ENCODE data around the gene MDM2.
"Not testable (repeated sequence)": the region's sequence is repeated elsewhere in the genome, so short reads cannot be mapped to it uniquely, and the experiment has no call there.

The MDM2 gene

GRCh38 chr12:68785823-68786222 is 22.2 kb upstream of the MDM2 start:
- DNase-seq (ENCODE audit: low read depth in 1 of 2, low spot score in 1 of 2): no peak

DNA sequence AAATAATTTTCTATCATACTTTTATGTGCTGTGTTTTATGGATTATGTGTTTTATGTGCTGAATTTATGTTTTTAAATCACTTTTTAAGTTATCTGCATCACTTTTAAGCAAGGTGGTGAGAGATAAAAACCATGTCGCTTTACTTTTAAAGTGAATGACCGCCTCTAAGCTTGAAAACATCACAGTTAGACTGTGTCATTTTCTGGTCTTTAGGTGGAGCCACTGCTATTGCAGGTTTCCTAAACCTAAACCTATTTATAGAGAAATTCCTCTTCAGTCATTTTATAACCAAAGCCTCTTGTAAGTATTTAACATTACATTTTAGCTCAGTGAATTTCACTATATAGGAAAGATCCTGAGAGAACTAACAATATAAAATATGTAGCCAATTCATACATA is 21.0 kb upstream of the MDM2 start:
- no peak for DNase-seq (ENCODE audit: low read depth in 1 of 2, low spot score in 1 of 2)

DNA sequence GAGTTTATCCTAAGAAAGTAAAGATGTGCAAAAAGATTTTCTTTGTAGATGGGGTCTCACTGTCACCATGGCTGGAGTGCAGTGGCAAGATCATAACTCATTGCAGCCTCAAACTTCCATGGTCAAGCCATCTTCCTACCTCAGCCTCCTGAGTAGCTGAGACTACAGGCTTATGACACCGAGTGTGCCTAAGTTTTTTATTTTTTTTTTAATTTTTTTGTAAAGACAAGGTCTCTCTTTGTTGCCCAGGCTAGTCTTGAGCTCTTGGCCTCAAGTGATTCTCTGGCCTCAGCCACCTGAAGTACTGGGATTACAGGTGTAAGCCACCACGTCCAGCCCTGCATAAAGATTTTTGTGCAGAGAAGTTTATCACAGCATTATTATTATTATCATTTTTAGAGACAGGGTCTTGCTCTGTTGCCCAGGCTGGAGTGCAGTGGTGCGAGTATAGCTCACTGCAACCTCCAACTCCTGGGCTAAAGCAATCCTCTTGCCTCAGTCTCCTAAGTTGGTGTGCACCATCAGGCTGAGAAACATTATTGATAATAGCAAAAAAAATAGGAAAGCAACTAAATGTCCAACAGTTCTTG is 19.3 kb upstream of the MDM2 start:
- DNase-seq (ENCODE audit: low read depth in 1 of 2, low spot score in 1 of 2): no peak

GRCh38 chr12:68789144-68789878 is 18.7 kb upstream of the MDM2 start:
- no peak for DNase-seq (ENCODE audit: low read depth in 1 of 2, low spot score in 1 of 2)

DNA sequence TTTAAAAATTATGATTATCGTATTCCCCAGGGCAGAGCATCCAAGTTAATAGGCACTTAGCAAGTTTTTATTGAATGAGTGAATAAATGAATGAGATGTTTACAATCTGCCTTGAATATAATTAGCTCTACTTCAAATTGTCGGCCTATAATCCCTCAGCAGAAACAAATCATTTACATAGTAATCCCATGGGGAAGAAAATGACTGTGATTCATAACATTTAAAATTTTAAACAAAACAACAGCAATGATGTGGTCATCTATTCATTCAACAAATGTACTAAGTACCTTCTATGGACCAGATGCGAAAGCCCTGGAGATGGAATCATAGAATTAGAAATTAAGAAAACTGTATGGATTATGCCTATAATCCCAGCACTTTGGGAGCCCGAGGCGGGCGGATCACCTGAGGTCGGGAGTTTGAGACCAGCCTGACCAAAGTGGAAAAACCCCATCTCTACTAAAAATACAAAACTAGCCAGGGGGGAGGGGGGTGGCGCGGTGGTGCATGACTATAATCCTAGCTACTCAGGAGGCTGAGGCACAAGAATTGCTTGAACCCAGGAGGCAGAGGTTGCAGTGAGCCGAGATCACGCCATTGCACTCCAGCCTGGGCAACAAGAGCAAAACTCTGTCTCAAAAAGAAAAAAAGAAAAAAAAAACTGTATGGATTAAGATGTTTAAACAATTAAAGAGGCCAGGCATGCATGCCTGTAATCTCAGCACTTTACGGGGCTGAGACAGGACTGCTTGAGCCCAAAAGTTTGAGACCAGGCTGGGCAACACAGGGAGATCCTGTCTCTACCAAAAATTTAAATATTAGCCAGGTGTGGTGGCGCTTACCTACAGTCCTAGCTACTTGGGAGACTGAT is 17.7 kb upstream of the MDM2 start:
- DNase-seq (ENCODE audit: low read depth in 1 of 2, low spot score in 1 of 2): no peak

- DNase-seq (ENCODE audit: low read depth in 1 of 2, low spot score in 1 of 2): no peak
Observed at GRCh38 chr12:68790952-68791234, 17.1 kb upstream of the MDM2 start.

GRCh38 chr12:68791897-68792481 is 16.0 kb upstream of the MDM2 start:
- DNase-seq (ENCODE audit: low read depth in 1 of 2, low spot score in 1 of 2): no peak

DNA sequence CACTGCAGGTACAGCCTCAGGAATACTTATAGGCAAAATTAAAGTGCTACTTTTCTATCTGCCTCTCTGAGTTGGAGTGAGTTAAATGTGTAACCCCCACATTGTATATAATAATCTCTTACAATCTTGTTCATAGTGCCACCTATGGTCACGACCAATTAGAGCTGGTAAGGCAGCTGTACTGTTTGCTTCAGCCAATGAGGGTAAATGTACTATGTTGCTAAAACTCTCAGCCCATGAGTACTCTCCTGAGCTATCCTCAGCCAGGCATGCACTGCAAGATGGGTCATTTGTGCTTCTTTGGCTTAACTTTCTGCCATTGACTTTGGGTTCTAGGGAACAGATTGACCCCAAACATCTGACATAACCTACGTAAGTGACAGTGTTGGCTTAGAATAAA is 15.0 kb upstream of the MDM2 start:
- no peak for DNase-seq (ENCODE audit: low read depth in 1 of 2, low spot score in 1 of 2)

- DNase-seq (ENCODE audit: low read depth in 1 of 2, low spot score in 1 of 2): no peak
Observed at GRCh38 chr12:68793436-68793835, 14.5 kb upstream of the MDM2 start.

DNA sequence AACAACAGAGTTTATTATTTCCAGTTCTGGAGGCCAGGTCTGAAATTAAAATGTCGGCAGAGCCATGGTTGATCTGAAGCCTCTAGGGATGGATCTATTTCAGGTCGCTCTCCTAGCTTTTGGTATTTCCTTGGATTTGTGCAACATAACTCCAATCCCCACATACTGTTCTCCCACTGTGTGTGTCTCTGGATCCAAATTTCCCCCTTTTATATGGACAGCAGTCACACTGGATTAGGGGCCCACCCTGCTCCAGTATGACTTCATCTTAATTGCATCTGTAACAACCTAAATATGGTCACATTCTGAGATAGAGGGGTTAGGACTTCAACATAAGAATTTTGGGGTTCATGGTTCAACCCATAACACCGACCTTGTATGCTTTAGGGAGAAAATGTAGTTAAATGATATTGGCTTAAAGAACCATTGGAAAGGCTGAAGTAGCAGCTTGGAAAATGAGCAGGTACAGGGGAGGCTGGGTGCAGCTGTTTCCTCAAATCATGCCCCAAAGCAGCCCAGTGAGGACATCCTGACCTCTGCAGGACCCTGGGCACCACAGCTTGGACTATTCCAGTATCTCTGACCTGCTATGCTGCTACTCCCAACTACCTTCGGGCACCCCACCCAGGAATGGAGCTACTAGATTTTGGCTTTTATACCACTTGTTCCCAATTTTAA is 13.9 kb upstream of the MDM2 start:
- DNase-seq (ENCODE audit: low read depth in 1 of 2, low spot score in 1 of 2): no peak

DNA sequence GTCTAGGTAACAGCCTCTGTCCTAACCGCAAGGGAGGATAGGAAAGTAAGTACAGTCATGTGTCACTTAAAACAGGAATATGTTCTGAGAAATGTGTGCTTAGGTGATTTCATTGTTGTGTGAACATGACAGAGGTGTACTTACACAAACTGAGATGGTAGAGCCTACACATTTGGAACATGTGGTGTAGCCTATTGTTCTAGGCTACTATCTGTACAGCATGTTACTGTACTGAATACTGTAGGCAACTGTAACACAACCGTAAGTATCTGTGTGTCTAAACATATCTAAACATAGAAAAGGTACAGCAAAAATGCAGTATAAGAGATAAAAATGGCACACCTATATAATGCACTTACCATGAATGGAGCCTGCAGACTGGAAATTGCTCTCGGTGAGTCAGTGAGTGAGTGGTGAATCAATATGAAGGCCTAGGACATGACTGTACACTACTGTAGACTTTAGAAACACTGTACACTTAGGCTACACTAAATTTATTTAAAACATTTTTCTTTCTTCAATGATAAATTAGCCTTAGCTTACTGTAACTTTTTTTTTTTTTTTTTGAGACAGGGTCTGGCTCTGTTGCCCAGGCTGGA is 13.2 kb upstream of the MDM2 start:
- DNase-seq (ENCODE audit: low read depth in 1 of 2, low spot score in 1 of 2): no peak

- DNase-seq (ENCODE audit: low read depth in 1 of 2, low spot score in 1 of 2): no peak
Observed at GRCh38 chr12:68796399-68796798, 11.6 kb upstream of the MDM2 start.

DNA sequence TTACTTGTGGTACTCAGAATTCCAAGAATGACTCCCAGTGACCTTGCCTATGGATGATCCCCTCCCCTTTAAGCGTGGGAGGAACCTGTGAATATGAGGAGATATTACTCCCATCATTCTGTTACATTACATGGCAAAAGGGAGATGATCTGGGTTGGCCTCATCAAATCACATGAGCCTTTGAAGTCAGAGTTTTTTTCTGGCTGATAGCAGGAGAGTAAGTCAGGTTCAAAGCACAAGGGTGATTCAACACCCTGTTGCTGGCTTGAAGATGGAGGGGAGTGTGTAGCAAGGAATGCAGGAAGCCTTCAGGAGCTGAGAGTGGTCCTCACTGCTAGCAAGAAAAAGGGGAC is 9.1 kb upstream of the MDM2 start:
- no peak for DNase-seq (ENCODE audit: low read depth in 1 of 2, low spot score in 1 of 2)

DNA sequence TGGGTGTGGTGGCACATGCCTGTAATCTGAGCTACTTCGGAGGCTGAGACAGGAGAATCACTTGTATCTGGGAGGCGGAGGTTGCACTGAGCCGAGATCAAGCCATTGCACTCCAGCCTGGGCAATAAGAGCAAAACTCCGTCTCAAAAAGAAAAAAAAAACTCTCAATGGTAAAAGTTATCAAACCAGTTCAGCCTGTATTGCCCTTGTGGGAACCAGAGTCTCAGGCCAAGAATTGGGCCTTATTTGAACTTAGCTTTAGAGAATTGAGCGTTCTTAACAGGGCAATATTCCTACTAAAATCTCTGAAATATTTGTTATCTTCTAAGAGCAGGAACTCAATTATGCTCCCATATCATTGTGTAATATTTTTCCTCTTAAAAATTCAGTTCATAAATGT is 7.7 kb upstream of the MDM2 start:
- no peak for DNase-seq (ENCODE audit: low read depth in 1 of 2, low spot score in 1 of 2)

- not testable (repeated sequence) for DNase-seq (ENCODE audit: low read depth in 1 of 2, low spot score in 1 of 2)
Observed at GRCh38 chr12:68801124-68801523, 6.9 kb upstream of the MDM2 start.

DNA sequence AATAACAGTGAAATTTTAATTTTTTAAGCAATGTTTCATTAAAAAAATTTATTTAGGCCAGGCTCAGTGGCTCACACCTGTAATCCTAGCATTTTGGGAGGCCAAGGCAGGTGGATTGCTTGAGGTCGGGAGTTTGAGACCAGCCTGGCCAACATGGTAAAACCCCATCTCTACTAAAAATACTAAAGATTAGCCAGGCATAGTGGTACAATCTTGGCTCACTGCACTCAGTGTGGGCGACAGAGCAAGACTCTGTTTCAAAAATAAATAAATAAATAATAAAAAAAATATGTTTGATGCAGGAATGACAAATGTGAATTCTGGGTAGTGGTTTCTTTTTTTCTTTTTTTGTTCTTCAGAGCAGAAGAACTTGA is 5.6 kb upstream of the MDM2 start:
- DNase-seq (ENCODE audit: low read depth in 1 of 2, low spot score in 1 of 2): not testable (repeated sequence)

GRCh38 chr12:68802911-68803651 is 4.9 kb upstream of the MDM2 start:
- DNase-seq (ENCODE audit: low read depth in 1 of 2, low spot score in 1 of 2): not testable (repeated sequence)

DNA sequence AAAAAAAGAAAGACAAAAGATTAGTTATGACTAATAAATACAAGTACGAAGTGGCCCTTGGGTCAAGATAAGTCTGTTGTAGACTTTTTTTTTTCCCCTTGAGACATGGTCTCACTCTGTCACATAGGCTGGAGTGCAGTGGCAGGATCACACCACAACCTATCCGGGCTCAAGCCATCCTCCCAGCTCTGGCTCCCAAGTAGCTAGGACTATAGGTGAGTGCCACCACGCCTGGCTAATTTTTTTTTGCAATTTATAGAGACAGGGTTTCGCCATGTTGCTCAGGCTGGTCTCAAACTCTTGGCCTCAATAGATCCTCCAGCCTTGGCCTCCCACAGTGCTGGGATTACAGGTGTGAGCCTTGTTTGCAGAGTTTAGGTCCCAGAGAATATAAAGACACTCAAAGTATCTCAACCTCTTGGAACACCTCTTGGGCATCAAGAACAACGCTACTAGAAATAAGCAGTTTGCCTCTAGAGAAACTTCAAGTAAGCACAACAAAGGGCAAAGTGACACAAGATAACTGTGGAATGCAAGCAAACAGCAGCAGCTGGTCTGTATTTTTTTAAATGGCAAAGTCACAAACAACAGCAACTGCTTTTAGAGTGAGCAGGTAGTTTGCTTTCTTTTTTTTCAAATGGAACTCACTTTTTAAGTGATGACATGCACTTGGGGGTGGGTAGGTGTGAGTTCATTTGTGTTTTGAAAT is 3.9 kb upstream of the MDM2 start:
- DNase-seq (ENCODE audit: low read depth in 1 of 2, low spot score in 1 of 2): no peak

GRCh38 chr12:68804657-68805591 is 3.1 kb upstream of the MDM2 start:
- DNase-seq (ENCODE audit: low read depth in 1 of 2, low spot score in 1 of 2): no peak
